IPS-18c (cell line): ENCODE measurements around the gene IL36A.

Source experiments
- H3K4me3 ChIP-seq: 2 replicates; pipeline ENCODE4 v1.7.0; 2013; ENCODE audit warnings: low read depth, mild to moderate bottlenecking, low read length, moderate library complexity; ENCODE audit not compliant: insufficient read depth
- H3K9me3 ChIP-seq: one replicate; pipeline ENCODE4 v1.6.1; 2013; ENCODE audit warnings: mild to moderate bottlenecking, low read length, moderate library complexity; ENCODE audit not compliant: control insufficient read depth, insufficient read depth

The IL36A gene

DNA sequence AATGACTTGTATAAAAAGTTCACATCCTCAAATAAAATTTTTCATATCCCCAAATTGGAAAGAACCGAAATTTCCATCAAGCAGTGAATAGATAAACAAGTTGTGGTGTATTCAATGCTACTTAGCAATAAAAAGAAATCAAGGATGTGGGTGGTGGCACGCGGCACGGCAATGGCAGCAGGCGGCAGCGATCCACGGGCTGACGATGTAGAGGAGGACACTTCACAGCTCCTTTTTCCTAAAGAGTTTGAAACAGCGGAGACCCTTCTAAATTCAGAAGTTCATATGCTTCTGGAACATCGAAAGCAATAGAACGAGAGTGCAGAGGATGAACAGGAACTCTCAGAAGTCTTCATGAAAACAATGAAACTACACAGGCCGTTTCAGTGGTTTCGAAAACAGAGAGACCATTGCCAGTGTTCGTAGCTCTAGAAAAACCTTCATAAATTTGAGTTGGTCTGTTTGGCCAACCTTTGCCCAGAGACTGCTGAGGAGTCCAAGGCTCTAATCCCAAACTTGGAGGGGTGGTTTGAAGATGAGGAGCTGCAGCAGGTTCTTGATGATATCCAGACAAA is 9.8 kb upstream of the IL36A start:
- Histone ChIP-seq H3K9me3 (no peaks in the 10 kb centered on the region), H3K4me3 (no peak overlapping the region)

GRCh38 chr2:112996635-112997034 is 8.6 kb upstream of the IL36A start:
- no peak overlapping the region for H3K4me3 ChIP-seq
- H3K9me3 ChIP-seq, result no peaks in the 10 kb centered on the region

DNA sequence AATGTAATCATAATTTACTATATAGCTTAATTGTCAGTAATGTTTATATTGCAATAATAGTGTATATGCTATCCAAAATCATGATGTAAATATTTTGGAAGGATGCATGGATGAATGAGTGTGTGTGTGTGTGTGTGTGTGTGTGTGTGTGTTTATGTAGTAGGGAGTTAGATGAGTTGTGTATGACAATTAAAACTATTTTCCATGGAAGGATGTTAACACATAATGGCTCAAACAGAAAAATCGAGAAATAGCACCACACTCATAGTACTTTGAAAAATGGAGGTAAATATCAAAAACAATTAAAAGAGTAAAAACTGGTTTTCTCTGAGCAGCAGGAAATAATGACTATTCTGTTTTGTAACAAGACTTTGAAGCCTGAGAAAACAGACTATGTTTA is 8.1 kb upstream of the IL36A start:
- Histone ChIP-seq H3K4me3 (no peak overlapping the region), H3K9me3 (no peaks in the 10 kb centered on the region)

- Histone ChIP-seq H3K9me3 (no peaks in the 10 kb centered on the region), H3K4me3 (no peak overlapping the region)
These were observed 4.8 kb upstream of the IL36A start for GRCh38 chr2:113000436-113000835.

GRCh38 chr2:113002677-113003076 is 2.6 kb upstream of the IL36A start:
- H3K9me3 ChIP-seq, result no peaks in the 10 kb centered on the region
- H3K4me3 ChIP-seq, result no peak overlapping the region

DNA sequence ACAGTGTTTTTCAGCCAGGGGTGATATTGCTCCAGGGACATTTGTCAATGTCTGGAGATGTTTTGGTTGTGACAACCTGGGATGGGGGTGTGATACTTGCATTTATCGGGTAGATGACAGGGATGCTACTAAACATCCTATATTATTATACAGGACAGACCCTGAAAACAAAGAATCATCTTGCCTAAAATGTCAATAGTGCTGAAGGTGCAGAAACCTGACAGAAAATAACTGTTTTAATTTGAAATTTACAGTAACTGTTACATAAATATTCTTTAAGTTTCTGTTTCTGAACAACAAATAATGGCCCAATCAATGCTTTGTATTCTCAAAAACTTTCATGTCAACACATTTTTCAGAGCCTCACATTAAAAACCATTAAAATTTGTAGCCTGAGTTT is 2.0 kb downstream of the IL36A start:
- Histone ChIP-seq H3K4me3 (no peak overlapping the region), H3K9me3 (no peaks in the 10 kb centered on the region)

DNA sequence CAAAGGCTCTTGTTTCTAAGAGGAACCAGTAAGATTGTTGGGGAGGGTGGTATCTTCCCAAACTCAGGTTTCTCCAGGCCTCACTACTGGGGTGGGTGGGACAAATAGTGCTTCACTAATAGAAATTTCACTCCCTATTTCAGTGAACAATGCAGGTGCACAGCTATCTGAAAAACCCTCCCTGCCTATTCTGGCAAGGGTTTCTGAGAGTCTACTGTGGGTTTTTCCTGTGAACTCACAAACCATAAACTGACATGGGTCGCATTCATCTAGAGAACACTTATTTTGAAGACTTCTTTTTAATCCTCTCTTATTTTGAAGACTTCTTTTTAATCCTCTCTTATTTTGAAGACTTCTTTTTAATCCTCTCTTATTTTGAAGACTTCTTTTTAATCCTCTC is 4.4 kb downstream of the IL36A start:
- H3K4me3 ChIP-seq, result no peak overlapping the region
- H3K9me3 ChIP-seq, result no peaks in the 10 kb centered on the region

- no peak overlapping the region for H3K4me3 ChIP-seq
- no peaks in the 10 kb centered on the region for H3K9me3 ChIP-seq
These were observed 4.8 kb downstream of the IL36A start for GRCh38 chr2:113010088-113010487.

- H3K9me3 ChIP-seq, result no peaks in the 10 kb centered on the region
- H3K4me3 ChIP-seq, result no peak overlapping the region
These were observed 5.8 kb downstream of the IL36A start for GRCh38 chr2:113011108-113011507.

DNA sequence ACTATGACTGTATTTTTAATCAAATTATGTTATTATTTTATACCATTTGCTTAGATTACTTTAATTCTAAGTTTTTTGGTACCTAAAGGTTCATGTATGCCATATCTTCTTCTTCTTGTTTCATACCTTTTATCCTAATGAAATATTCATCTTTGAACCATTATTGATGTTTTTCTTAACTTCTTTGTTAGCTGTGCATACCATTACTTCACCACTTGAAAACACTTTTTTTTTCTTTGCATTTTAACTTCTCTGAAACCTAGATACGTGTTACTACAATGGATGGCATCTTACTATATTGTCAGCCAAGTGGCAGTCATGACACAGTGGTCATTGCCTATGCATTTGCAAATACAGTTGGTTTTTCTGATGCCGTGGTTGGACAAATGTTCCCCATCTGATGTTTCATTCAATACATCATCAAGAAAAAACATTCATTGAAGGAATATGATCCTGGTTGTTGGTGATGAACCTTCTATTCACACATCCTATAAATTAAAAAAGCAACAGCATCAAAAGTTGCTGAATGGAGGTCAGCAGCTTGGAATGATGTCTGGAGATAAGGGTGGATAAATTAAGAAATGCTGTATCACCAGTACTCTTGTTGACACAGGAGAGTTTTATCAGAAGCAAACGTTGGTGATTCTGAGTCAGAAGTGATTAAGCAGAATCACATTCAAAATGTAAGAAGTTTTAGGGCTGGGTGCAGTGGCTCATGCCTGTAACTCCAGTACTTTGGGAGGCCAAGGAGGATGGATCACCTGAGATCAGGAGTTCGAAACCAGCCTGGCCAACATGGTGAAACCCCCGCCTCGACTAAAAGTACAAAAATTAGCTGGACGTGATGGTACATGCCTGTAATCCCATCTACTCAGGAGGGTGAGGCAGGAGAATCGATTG is 7.4 kb downstream of the IL36A start:
- Histone ChIP-seq H3K9me3 (no peaks in the 10 kb centered on the region), H3K4me3 (no peak overlapping the region)

- Histone ChIP-seq H3K9me3 (no peaks in the 10 kb centered on the region), H3K4me3 (no peak overlapping the region)
These were observed 8.0 kb downstream of the IL36A start for GRCh38 chr2:113013336-113013661.

- H3K4me3 ChIP-seq, result no peak overlapping the region
- no peaks in the 10 kb centered on the region for H3K9me3 ChIP-seq
These were observed 8.8 kb downstream of the IL36A start for GRCh38 chr2:113014067-113014466.

GRCh38 chr2:113015042-113015441 is 9.8 kb downstream of the IL36A start:
- no peak overlapping the region for H3K4me3 ChIP-seq
- H3K9me3 ChIP-seq, result no peaks in the 10 kb centered on the region

- Histone ChIP-seq H3K4me3 (no peak overlapping the region), H3K9me3 (no peaks in the 10 kb centered on the region)
These were observed 10.4 kb downstream of the IL36A start for GRCh38 chr2:113015655-113016054.

- H3K4me3 ChIP-seq, result no peak overlapping the region
These were observed 13.2 kb downstream of the IL36A start for GRCh38 chr2:113018509-113018908.

GRCh38 chr2:113021312-113021711 is 16.1 kb downstream of the IL36A start:
- Histone ChIP-seq H3K4me3 (no peak overlapping the region), H3K9me3 (no peaks in the 10 kb centered on the region)

More at GRCh38 chr2:113018509-113018908, 13.2 kb downstream of the IL36A start:
- no peaks in the 10 kb centered on the region for H3K9me3 ChIP-seq

GRCh38 chr2:113024764-113025163 is 19.5 kb downstream of the IL36A start:
- no peak overlapping the region for H3K4me3 ChIP-seq
- H3K9me3 ChIP-seq, result no peaks in the 10 kb centered on the region

GRCh38 chr2:113025737-113026136 is 20.5 kb downstream of the IL36A start:
- no peaks in the 10 kb centered on the region for H3K9me3 ChIP-seq
- no peak overlapping the region for H3K4me3 ChIP-seq

GRCh38 chr2:113027691-113028090 is 22.4 kb downstream of the IL36A start:
- Histone ChIP-seq H3K9me3 (no peaks in the 10 kb centered on the region), H3K4me3 (no peak overlapping the region)
